Ascending aorta (tissue), 2 donors: ENCODE measurements around the gene ZNF783. TPM values are rescaled to one million over a fixed set of nuclear protein-coding genes. Genes with fewer than 3 reads are reported as not detected.

Source experiments
- DNase-seq, 2 donors: peaks; one replicate each; pipeline ENCODE4 v3.0.0-alpha.2; 2019; ENCODE audit warnings: low spot score in 2 of 2
- H3K27ac ChIP-seq, 2 donors: fragments of 200-600 bp; sonication (generic); one replicate each; pipeline ENCODE4 v1.5.1; 2016 to 2017; ENCODE audit warnings: mild to moderate bottlenecking in 1 of 2
- H3K27me3 ChIP-seq: fragments of 200-600 bp; sonication (generic); one replicate; pipeline ENCODE4 v1.5.1; 2017
- H3K36me3 ChIP-seq, 2 donors: fragments of 200-600 bp; sonication (generic); one replicate each; pipeline ENCODE4 v1.5.1; 2016
- H3K4me1 ChIP-seq, 2 donors: fragments of 200-600 bp; sonication (generic); one replicate each; pipeline ENCODE4 v1.5.1; 2016 to 2017; ENCODE audit warnings: mild to moderate bottlenecking in 1 of 2
- H3K4me3 ChIP-seq, 2 donors: fragments of 200-600 bp; sonication (generic); one replicate each; pipeline ENCODE4 v1.5.1; 2016 to 2017; ENCODE audit warnings: mild to moderate bottlenecking in 1 of 2
- H3K9me3 ChIP-seq, 2 donors: fragments of 200-600 bp; sonication (generic); one replicate each; pipeline ENCODE4 v1.5.1; 2016
- intact Hi-C: fragments of 100-400 bp; cut with DNase I; formaldehyde crosslinking; loops from one replicate; pipeline ENCODE4 v1.15.1; 2023
- total RNA-seq: library from RNA; depleted of rRNA; stranded (reverse); fragments of >200 nt; gene quantifications from one replicate; pipeline ENCODE4 v1.1.0, GENCODE V29; 2016
- TF ChIP-seq, protein P1 (sequence below), 3 experiments: fragments of 200-600 bp in 2 of 3; fragments of 450-650 bp in 1 of 3; sonication (generic) in 2 of 3; IDR thresholded peaks; one replicate each; pipeline ENCODE4 v1.5.1; 2016 to 2019; ENCODE audit warnings: antibody characterized with exemption in 3 of 3, mild to moderate bottlenecking in 1 of 3, moderate library complexity in 1 of 3

ZNF783 gene
- total RNA-seq, 1 donor from 2014 or later = 25.7 TPM

- H3K27me3 ChIP-seq = no peaks in the 10 kb centered on the region
- no peak overlapping the region for H3K4me3 ChIP-seq
- peaks cover 3 to 11% of the 10 kb centered on the region in 2 donors for H3K4me1 ChIP-seq
- no peaks in the 10 kb centered on the region for H3K9me3 ChIP-seq
- intact Hi-C loops = loop anchor here (10.0 kb wide), 3 partner anchors 214 to 554 kb away; partner anchors contain the start of genes ZNF746 and ZNF862
- TF ChIP-seq, protein P1, sequence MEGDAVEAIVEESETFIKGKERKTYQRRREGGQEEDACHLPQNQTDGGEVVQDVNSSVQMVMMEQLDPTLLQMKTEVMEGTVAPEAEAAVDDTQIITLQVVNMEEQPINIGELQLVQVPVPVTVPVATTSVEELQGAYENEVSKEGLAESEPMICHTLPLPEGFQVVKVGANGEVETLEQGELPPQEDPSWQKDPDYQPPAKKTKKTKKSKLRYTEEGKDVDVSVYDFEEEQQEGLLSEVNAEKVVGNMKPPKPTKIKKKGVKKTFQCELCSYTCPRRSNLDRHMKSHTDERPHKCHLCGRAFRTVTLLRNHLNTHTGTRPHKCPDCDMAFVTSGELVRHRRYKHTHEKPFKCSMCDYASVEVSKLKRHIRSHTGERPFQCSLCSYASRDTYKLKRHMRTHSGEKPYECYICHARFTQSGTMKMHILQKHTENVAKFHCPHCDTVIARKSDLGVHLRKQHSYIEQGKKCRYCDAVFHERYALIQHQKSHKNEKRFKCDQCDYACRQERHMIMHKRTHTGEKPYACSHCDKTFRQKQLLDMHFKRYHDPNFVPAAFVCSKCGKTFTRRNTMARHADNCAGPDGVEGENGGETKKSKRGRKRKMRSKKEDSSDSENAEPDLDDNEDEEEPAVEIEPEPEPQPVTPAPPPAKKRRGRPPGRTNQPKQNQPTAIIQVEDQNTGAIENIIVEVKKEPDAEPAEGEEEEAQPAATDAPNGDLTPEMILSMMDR (IDR thresholded peaks at IDR 0.05) = no peak
- H3K36me3 ChIP-seq = peaks cover 52 to 56% of the 10 kb centered on the region in 2 donors
- H3K27ac ChIP-seq = no peak overlapping the region
- DNase-seq = no peak
Observed at GRCh38 chr7:149280661-149281507, 18.9 kb downstream of the ZNF783 start.

- intact Hi-C loops = loop anchor here (10.0 kb wide), 3 partner anchors 213 to 553 kb away; partner anchors contain the start of genes ZNF746 and ZNF862
- Histone ChIP-seq H3K36me3 (peaks cover 44 to 48% of the 10 kb centered on the region in 2 donors), H3K4me3 (no peak overlapping the region), H3K9me3 (no peaks in the 10 kb centered on the region), H3K4me1 (peaks cover 3 to 14% of the 10 kb centered on the region in 2 donors), H3K27ac (no peak overlapping the region), H3K27me3 (no peaks in the 10 kb centered on the region)
- TF ChIP-seq, protein P1 (IDR thresholded peaks at IDR 0.05) = no peak
- DNase-seq = no peak
Observed at GRCh38 chr7:149281508-149282330, 19.7 kb downstream of the ZNF783 start.

DNA sequence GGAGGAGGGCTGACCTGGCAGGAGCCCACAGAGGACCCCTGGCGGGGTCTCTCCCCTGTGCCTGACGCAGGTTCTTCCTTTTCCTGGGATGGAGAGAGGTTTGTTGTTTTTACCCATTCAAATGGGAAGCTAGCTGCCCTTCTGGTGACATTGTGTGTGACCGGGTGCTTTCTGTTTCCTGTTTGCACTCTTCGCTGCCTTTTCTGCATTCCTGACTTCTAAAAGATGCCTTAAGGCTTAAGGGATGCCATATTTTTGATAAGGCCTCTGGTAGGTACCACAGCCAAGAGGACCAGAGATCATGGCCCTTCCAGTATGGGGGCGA lies 20.3 kb downstream of the ZNF783 start:
- intact Hi-C loops = loop anchor here (10.0 kb wide), 3 partner anchors 213 to 553 kb away; partner anchors contain the start of genes ZNF746 and ZNF862
- H3K4me3 ChIP-seq = no peak overlapping the region

GRCh38 chr7:149283321-149283720 lies 21.3 kb downstream of the ZNF783 start:
- peaks cover 3 to 14% of the 10 kb centered on the region in 2 donors for H3K4me1 ChIP-seq
- no peak overlapping the region for H3K4me3 ChIP-seq
- H3K27me3 ChIP-seq = no peaks in the 10 kb centered on the region
- TF ChIP-seq, protein P1 (IDR thresholded peaks at IDR 0.05) = no peak
- DNase-seq = no peak
- H3K9me3 ChIP-seq = no peaks in the 10 kb centered on the region
- peaks cover 35 to 37% of the 10 kb centered on the region in 2 donors for H3K36me3 ChIP-seq
- intact Hi-C loops = loop anchor here (10.0 kb wide), 3 partner anchors 211 to 551 kb away; partner anchors contain the start of genes ZNF746 and ZNF862
- H3K27ac ChIP-seq = no peak overlapping the region

More for the DNA sequence above, 20.3 kb downstream of the ZNF783 start:
- Histone ChIP-seq H3K4me1 (peaks cover 3 to 14% of the 10 kb centered on the region in 2 donors), H3K9me3 (no peaks in the 10 kb centered on the region), H3K27ac (no peak overlapping the region), H3K27me3 (no peaks in the 10 kb centered on the region), H3K36me3 (peaks cover 40 to 44% of the 10 kb centered on the region in 2 donors)
- TF ChIP-seq, protein P1 (IDR thresholded peaks at IDR 0.05) = no peak
- DNase-seq = no peak

DNA sequence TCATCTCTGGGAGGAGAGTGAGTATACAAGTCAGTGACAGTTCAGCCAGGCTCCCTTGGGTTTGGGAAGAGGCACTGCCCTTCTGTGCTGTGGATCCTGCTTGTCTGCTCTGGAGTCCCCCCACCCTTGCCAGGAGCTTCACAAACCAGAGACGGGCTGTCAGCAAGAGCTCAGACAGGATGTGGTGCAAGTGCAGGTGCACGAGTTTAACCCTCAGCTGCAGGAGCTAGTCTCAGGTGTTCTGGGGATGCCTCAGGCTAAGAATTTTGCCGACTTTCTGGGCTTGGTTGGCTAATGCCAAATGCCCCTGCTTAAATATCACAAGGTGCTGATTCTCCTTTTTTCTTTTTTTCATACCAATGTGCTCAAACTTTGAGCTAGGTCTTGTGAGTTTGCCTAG lies 22.3 kb downstream of the ZNF783 start:
- intact Hi-C loops = loop anchor here (10.0 kb wide), 3 partner anchors 210 to 550 kb away; partner anchors contain the start of genes ZNF746 and ZNF862
- Histone ChIP-seq H3K4me3 (no peak overlapping the region), H3K27me3 (no peaks in the 10 kb centered on the region), H3K27ac (no peak overlapping the region), H3K4me1 (peaks cover 3 to 14% of the 10 kb centered on the region in 2 donors), H3K9me3 (no peaks in the 10 kb centered on the region), H3K36me3 (peaks cover 27 to 31% of the 10 kb centered on the region in 2 donors)
- no peak for DNase-seq
- TF ChIP-seq, protein P1 (IDR thresholded peaks at IDR 0.05) = no peak
